SW480 (cell line): ENCODE results near the gene USP15.
"Not testable (repeated sequence)": the region's sequence is repeated elsewhere in the genome, so short reads cannot be mapped to it uniquely, and the experiment has no call there.

Experiments used
- DNase-seq: peaks from one replicate; pipeline ENCODE4 v3.0.0-alpha.2; 2016; ENCODE audit warnings: low spot score

USP15 gene

GRCh38 chr12:62372134-62372533 lies 111.9 kb downstream of the USP15 start:
- no peak for DNase-seq

- no peak for DNase-seq
Measured at GRCh38 chr12:62372825-62373224, 112.6 kb downstream of the USP15 start.

- DNase-seq, result no peak
Measured at GRCh38 chr12:62375603-62376002, 115.4 kb downstream of the USP15 start.

- no peak for DNase-seq
Measured at GRCh38 chr12:62379026-62379722, 119.0 kb downstream of the USP15 start.

GRCh38 chr12:62379723-62380045 lies 119.5 kb downstream of the USP15 start:
- no peak for DNase-seq

- no peak for DNase-seq
Measured at GRCh38 chr12:62382526-62382925, 122.3 kb downstream of the USP15 start.

- DNase-seq, result no peak
Measured at GRCh38 chr12:62396750-62397149, 136.5 kb downstream of the USP15 start.

GRCh38 chr12:62400135-62400534 lies 139.9 kb downstream of the USP15 start:
- DNase-seq, result no peak

GRCh38 chr12:62401631-62402030 lies 141.4 kb downstream of the USP15 start:
- DNase-seq, result no peak

GRCh38 chr12:62403031-62403430 lies 142.8 kb downstream of the USP15 start:
- no peak for DNase-seq

GRCh38 chr12:62407587-62407986 lies 147.4 kb downstream of the USP15 start:
- no peak for DNase-seq

- no peak for DNase-seq
Measured at GRCh38 chr12:62409068-62409467, 148.9 kb downstream of the USP15 start.

GRCh38 chr12:62414180-62414579 lies 154.0 kb downstream of the USP15 start:
- no peak for DNase-seq

GRCh38 chr12:62426089-62426488 lies 165.9 kb downstream of the USP15 start:
- no peak for DNase-seq

GRCh38 chr12:62429457-62429856 lies 169.3 kb downstream of the USP15 start:
- no peak for DNase-seq

GRCh38 chr12:62434494-62435302 lies 174.5 kb downstream of the USP15 start:
- DNase-seq, result no peak

GRCh38 chr12:62435303-62436163 lies 175.3 kb downstream of the USP15 start:
- no peak for DNase-seq

GRCh38 chr12:62436164-62436503 lies 175.9 kb downstream of the USP15 start:
- no peak for DNase-seq

- DNase-seq, result peak; percentile 41
Measured at GRCh38 chr12:62438098-62438692, 178.0 kb downstream of the USP15 start.

- no peak for DNase-seq
Measured at GRCh38 chr12:62446754-62447452, 186.7 kb downstream of the USP15 start.

GRCh38 chr12:62448436-62448835 lies 188.2 kb downstream of the USP15 start:
- DNase-seq, result no peak

GRCh38 chr12:62455429-62455828 lies 195.2 kb downstream of the USP15 start:
- DNase-seq, result not testable (repeated sequence)
